AG04450 (cell line): ENCODE measurements around the gene ANKRD37. TPM values are rescaled to one million over a fixed set of nuclear protein-coding genes. Genes with fewer than 3 reads are reported as not detected.
A peak's percentile ranks its signal among the peaks of the same experiment; 100 is the strongest.

Experiments used
- CTCF ChIA-PET: fragments of 300-600, 350-600 bp; formaldehyde crosslinking; extraction: SDS; loops from one replicate; lab custom pipeline; 2022; ENCODE audit warnings: antibody characterized with exemption, inconsistent platforms; lab: Charles Lee
- POLR2A ChIA-PET: fragments of 350-600 bp; formaldehyde crosslinking; extraction: SDS; loops from one replicate; lab custom pipeline; 2021; ENCODE audit warnings: antibody characterized with exemption, inconsistent platforms; lab: Yijun Ruan, JAX
- DNase-seq: peaks from one replicate; pipeline ENCODE4 v3.0.0-alpha.2; 2011; ENCODE audit warnings: low read depth, low spot score
- H3K27ac ChIP-seq: one replicate; pipeline ENCODE4 v1.5.1; 2012; ENCODE audit warnings: low read depth, low read length, control low read depth
- H3K27me3 ChIP-seq: one replicate; pipeline ENCODE4 v1.6.0; 2012; ENCODE audit warnings: low read length; ENCODE audit not compliant: control insufficient read depth, insufficient read depth
- H3K4me3 ChIP-seq: 2 replicates; pipeline ENCODE4 v1.5.1; 2011; ENCODE audit warnings: mild to moderate bottlenecking, low read depth, low read length, control low read depth
- H3K9me3 ChIP-seq: 2 replicates; pipeline ENCODE4 v1.5.1; 2012; ENCODE audit warnings: low read length; ENCODE audit not compliant: control insufficient read depth, insufficient read depth
- polyA plus RNA-seq: library from polyadenylated mRNA; depleted of rRNA; stranded (reverse); fragments of >200 nt; gene quantifications from 2 replicates; pipeline ENCODE4 v1.2.3, GENCODE V29; 2011
- TF ChIP-seq, protein P1 (sequence below): IDR thresholded peaks from 2 replicates; pipeline ENCODE4 v1.5.1; 2011; ENCODE audit warnings: low read depth, low read length, control low read depth, inconsistent platforms

Gene ANKRD37
- polyA plus RNA-seq, 1 experiment = 3.6 TPM

DNA sequence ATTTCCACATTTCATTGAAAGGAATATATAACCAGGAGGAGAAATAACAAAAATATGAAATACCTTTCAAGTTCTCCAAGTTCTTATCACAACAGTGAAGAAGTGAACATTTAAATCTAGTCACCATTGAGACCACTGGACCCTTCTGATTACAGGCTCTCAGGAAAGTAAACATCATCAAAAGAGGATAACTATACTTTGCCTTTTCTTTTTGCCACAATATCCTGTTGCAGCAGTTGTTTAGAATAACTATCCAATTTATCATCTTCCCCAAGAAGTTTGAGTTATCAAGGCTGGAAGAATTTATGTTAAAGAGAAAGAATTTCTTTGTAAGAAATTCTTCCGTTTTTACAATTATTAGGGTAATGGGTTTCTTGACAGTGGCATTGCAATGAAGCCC is 4.5 kb upstream of the ANKRD37 start:
- DNase-seq = no peak
- ChIA-PET POLR2A (no interaction called here), CTCF (no interaction called here)
- Histone ChIP-seq H3K9me3 (no peaks in the 10 kb centered on the region), H3K4me3 (no peak overlapping the region), H3K27ac (no peak overlapping the region), H3K27me3 (no peaks in the 10 kb centered on the region)
- TF ChIP-seq, protein P1, sequence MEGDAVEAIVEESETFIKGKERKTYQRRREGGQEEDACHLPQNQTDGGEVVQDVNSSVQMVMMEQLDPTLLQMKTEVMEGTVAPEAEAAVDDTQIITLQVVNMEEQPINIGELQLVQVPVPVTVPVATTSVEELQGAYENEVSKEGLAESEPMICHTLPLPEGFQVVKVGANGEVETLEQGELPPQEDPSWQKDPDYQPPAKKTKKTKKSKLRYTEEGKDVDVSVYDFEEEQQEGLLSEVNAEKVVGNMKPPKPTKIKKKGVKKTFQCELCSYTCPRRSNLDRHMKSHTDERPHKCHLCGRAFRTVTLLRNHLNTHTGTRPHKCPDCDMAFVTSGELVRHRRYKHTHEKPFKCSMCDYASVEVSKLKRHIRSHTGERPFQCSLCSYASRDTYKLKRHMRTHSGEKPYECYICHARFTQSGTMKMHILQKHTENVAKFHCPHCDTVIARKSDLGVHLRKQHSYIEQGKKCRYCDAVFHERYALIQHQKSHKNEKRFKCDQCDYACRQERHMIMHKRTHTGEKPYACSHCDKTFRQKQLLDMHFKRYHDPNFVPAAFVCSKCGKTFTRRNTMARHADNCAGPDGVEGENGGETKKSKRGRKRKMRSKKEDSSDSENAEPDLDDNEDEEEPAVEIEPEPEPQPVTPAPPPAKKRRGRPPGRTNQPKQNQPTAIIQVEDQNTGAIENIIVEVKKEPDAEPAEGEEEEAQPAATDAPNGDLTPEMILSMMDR = no peak

DNA sequence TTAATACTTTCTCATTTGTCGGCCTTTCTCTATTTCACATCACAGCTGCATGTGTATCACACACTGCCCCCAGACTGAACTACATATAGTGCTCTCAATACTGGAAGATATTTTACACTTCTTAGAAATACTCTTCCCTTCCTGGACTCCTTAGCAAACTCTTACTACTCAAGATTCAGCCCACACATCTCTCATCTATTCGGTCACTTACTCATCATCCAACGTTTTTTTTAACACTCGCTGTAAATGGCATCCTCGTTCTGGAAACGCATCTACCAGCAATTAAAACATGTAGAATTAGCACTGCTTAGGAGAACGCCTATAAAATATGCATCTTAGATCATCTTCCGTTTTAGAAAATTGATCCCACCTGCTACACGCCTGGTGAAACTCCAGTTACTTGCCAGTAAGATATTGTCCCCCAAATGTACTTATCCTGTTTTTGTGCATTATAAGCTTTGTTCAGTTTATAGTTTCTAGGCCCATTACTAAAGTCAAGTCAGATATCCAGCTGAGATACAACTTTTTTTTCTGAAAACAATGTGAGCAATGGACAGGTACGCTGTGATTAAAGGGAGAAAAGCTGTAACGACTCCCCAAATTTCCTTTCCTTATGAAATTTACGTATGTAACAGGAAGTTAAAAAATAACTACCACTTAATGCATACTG is 1.9 kb upstream of the ANKRD37 start:
- H3K27ac ChIP-seq = no peak overlapping the region
- H3K27me3 ChIP-seq = no peaks in the 10 kb centered on the region
- no peaks in the 10 kb centered on the region for H3K9me3 ChIP-seq
- ChIA-PET CTCF (interaction anchor here (0.5 to 0.9 kb wide), 5 partner anchors 209 to 605 kb away, joined by 3 to 6 read pairs (median 4); no protein-coding TSS in a partner anchor), POLR2A (no interaction called here)
- peak overlapping the region; percentile 72; the same call in 1 of the 2 replicates for H3K4me3 ChIP-seq
- TF ChIP-seq, protein P1 = no peak
- no peak for DNase-seq

DNA sequence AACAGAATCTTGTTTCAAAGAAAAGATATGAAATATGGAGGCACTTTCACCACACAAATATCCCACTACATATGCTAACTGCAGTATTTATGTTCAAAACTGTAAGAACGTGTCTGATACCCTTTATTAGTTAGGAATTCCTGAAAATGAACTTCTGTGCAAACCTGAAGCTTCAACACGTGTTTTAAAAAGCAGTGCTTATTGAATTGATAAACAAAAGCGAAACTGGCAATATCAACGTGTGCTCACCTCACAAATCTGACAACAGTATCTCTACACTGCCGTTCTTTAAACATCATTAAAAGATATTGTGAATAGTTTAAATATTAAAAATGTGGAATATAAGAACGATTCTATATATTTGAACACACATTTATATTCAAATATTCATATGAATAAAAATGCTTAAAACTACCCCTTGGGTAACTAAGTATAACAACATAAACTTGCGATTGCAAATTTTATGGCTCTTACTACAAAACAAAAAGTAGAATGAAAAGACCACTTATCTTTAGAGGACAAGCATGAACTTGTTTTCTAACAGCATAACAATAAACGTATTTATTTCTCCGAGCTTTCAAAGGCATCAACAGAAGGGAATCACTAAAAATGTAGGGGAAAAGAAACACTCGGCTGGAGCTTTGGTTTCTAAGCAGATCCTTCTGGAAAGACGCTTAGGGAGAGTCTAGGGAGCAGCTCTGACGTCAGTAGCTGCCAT is 1.2 kb upstream of the ANKRD37 start, which contains the start of gene LRP2BP:
Gene LRP2BP, minus strand, starts transcription at position 687 of the 718 bp plus-strand sequence. CDS start 17,738 bp downstream, outside the sequence.
- TF ChIP-seq, protein P1 = no peak
- no peak for DNase-seq
- Histone ChIP-seq H3K4me3 (peak within 1 kb of the TSS; percentile 73), H3K27me3 (no peaks in the 10 kb centered on the region), H3K27ac (peak within 1 kb of the TSS; percentile 93), H3K9me3 (no peaks in the 10 kb centered on the region)
- POLR2A ChIA-PET = interaction anchor here (3.0 kb wide), 1 partner anchor 30 kb away, joined by 15 read pairs; the partner anchor contains the start of gene UFSP2
- CTCF ChIA-PET = interaction anchor here (0.5 to 2.2 kb wide), 7 partner anchors 203 to 643 kb away, joined by 3 to 8 read pairs (median 4); no protein-coding TSS in a partner anchor

DNA sequence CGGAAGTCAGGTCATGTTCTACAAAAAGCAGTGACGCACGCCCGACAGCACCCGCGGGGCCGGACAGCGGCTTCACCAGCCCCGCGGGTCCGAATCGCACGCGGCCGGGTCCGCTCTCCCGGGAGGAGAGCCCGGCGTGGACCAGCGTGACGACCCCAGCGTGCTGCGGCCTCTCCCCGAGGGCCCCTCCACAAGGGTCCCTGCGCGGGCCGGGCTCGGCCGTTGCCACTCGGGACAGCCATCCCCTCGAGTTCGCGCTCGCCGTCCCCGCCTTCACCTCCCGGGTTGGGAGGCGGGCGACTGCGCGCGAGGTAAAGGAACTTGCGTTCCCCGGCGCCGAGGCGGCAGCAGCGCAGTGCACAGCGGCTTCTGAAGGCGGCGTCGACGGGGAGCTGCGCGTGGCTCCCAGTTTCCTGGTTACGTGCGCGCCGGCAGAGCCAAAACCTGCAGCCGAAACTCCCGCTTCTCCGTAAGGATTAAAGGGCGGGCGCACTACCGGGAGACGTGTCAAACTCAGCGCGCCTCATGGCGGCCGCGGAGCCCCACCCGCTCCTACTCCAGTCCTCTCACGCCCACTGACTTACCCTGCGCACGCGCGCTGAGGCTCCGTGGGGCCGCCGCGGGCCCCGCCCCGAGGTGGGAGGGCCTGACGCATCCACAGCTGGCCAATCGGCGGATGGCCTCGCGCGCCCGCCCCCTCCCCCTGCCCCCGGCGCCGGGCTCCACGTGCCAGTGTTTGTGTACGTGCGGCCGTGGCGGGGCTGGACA is 501 bp upstream of the ANKRD37 start:
- ChIA-PET POLR2A (interaction anchor here (1.0 to 3.0 kb wide), 2 partner anchors 29 to 142 kb away, joined by 3 to 15 read pairs; partner anchors contain the start of gene UFSP2), CTCF (interaction anchor here (1.0 to 2.2 kb wide), 2 partner anchors 202 to 642 kb away, joined by 3 to 8 read pairs; no protein-coding TSS in a partner anchor)
- H3K4me3 ChIP-seq = peak overlapping the region; percentile 73
- H3K27ac ChIP-seq = peak overlapping the region; percentile 93
- TF ChIP-seq, protein P1 = no peak
- no peaks in the 10 kb centered on the region for H3K9me3 ChIP-seq
- H3K27me3 ChIP-seq = no peaks in the 10 kb centered on the region
- DNase-seq = peak; percentile 91
